Tibial artery (tissue), 4 donors: ENCODE measurements around the gene PRPF19.
A peak's percentile ranks its signal among the peaks of the same experiment; 100 is the strongest.

Experiments used
- DNase-seq, 2 donors: peaks; one replicate each; pipeline ENCODE4 v3.0.0-alpha.2; 2019
- H3K27ac ChIP-seq, 2 donors: fragments of 200-600 bp; sonication (generic) in 1 of 2; 1 replicate in 1 of 2; 2 replicates in 1 of 2; pipeline ENCODE4 v1.5.1; 2018 to 2019; ENCODE audit warnings: mild to moderate bottlenecking in 1 of 2
- H3K27me3 ChIP-seq, 2 donors: fragments of 200-600 bp; sonication (generic) in 1 of 2; one replicate each; pipeline versions ENCODE4 v1.5.1 to v1.6.0; 2016 to 2019
- H3K36me3 ChIP-seq, 3 donors: fragments of 200-600 bp; sonication (generic) in 2 of 3; one replicate each; pipeline ENCODE4 v1.5.1; 2016 to 2019; ENCODE audit warnings: mild to moderate bottlenecking in 2 of 3
- H3K4me1 ChIP-seq, 4 donors: fragments of 200-600 bp; sonication (generic) in 2 of 4; 1 replicate in 3 of 4; 2 replicates in 1 of 4; pipeline ENCODE4 v1.5.1; 2016 to 2019
- H3K4me3 ChIP-seq, 2 donors: fragments of 200-600 bp; sonication (generic) in 1 of 2; 1 replicate in 1 of 2; 2 replicates in 1 of 2; pipeline ENCODE4 v1.5.1; 2018 to 2019; ENCODE audit warnings: mild to moderate bottlenecking in 2 of 2
- H3K9me3 ChIP-seq, 3 donors: fragments of 200-600 bp; sonication (generic) in 1 of 3; one replicate each; pipeline ENCODE4 v1.5.1; 2016 to 2019
- CTCF ChIP-seq, 2 experiments: fragments of 200-600 bp in 1 of 2; fragments of 450-650 bp in 1 of 2; IDR thresholded peaks; one replicate each; pipeline ENCODE4 v1.5.1; 2017 to 2019; ENCODE audit warnings: antibody characterized with exemption in 2 of 2, mild to moderate bottlenecking in 1 of 2, moderate library complexity in 1 of 2
- intact Hi-C: fragments of 100-400 bp; cut with DNase I; formaldehyde crosslinking; loops from one replicate; pipeline ENCODE4 v1.15.0; 2023; ENCODE audit warnings: low total_unique reads

Gene PRPF19

DNA sequence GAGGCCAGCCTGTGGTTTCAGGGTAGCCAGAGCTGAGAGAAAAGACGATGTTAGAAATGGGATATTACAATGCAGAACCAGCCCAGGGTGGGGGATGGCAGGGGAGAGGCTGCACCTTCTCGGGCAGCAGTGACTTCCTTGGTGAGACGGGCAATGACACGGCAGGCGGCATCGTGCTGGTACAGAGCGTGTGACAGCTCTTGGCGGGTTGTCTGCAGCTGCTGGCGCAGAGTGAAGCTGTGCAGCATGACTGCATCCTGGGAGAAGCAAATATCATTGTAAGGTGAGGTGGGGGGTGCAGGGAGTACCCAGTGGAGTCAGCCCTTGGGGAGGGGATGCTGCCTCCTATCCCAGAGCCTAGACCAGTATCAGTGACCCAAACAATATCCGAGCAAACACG, 3.8 kb downstream of the PRPF19 start:
- H3K9me3 ChIP-seq, result no peaks in the 10 kb centered on the region
- intact Hi-C loops, result no loop called here
- peaks cover 0 to 27% (median 18%) of the 10 kb centered on the region in 4 donors for H3K4me1 ChIP-seq
- H3K36me3 ChIP-seq, result peaks cover 42 to 60% (median 56%) of the 10 kb centered on the region in 3 donors
- DNase-seq, result no peak
- H3K27me3 ChIP-seq, result no peaks in the 10 kb centered on the region
- TF ChIP-seq CTCF (IDR thresholded peaks at IDR 0.05), result no peak
- no peak overlapping the region for H3K27ac ChIP-seq
- H3K4me3 ChIP-seq, result no peak overlapping the region

- no peak overlapping the region for H3K4me3 ChIP-seq
- H3K9me3 ChIP-seq, result no peaks in the 10 kb centered on the region
- TF ChIP-seq CTCF (IDR thresholded peaks at IDR 0.05), result no peak
- no peak for DNase-seq
- peaks cover 60 to 78% (median 74%) of the 10 kb centered on the region in 3 donors for H3K36me3 ChIP-seq
- intact Hi-C loops, result loop anchor here (2.0 kb wide), 1 partner anchor 70 kb away; no protein-coding TSS in a partner anchor
- H3K27me3 ChIP-seq, result no peaks in the 10 kb centered on the region
- peaks cover 0 to 23% (median 16%) of the 10 kb centered on the region in 4 donors for H3K4me1 ChIP-seq
- no peak overlapping the region for H3K27ac ChIP-seq
Measured at GRCh38 chr11:60900673-60901404, 5.5 kb downstream of the PRPF19 start.

DNA sequence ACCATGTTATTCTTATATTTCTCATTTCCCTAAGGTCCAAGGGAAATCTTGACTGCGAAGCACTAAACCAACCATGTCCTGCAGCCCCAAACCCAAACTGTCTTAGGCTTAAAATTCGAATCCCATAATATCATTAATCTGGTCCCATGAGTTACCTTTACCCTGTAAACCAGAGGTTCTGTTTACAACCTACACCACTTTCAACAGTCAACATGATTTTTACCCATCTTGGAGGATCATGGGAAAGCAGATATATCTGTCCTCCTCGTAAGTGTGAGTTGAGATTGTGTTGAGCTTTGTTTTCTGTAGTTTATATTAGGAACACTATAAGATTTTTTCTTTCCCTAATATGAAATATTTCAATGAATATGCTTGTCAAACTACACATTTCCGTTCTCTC, 6.4 kb downstream of the PRPF19 start:
- H3K4me1 ChIP-seq, result peaks cover 0 to 14% (median 9%) of the 10 kb centered on the region in 4 donors
- no peak for DNase-seq
- H3K27ac ChIP-seq, result no peak overlapping the region
- H3K27me3 ChIP-seq, result no peaks in the 10 kb centered on the region
- intact Hi-C loops, result loop anchor here (2.0 kb wide), 1 partner anchor 69 kb away; no protein-coding TSS in a partner anchor
- H3K4me3 ChIP-seq, result no peak overlapping the region
- H3K36me3 ChIP-seq, result peaks cover 64 to 87% (median 82%) of the 10 kb centered on the region in 3 donors
- no peak for TF ChIP-seq CTCF (IDR thresholded peaks at IDR 0.05)
- no peaks in the 10 kb centered on the region for H3K9me3 ChIP-seq

- peak; percentile 74 to 93 for TF ChIP-seq CTCF (IDR thresholded peaks at IDR 0.05)
- DNase-seq, result no peak
- H3K36me3 ChIP-seq, result peaks cover 67 to 94% (median 89%) of the 10 kb centered on the region in 3 donors
- no peak overlapping the region for H3K27ac ChIP-seq
- no peak overlapping the region for H3K4me3 ChIP-seq
- H3K9me3 ChIP-seq, result no peaks in the 10 kb centered on the region
- H3K27me3 ChIP-seq, result no peaks in the 10 kb centered on the region
- H3K4me1 ChIP-seq, result peaks cover 0 to 7% (median 3%) of the 10 kb centered on the region in 4 donors
- intact Hi-C loops, result no loop called here
Measured at GRCh38 chr11:60899046-60899936, 7.1 kb downstream of the PRPF19 start.

DNA sequence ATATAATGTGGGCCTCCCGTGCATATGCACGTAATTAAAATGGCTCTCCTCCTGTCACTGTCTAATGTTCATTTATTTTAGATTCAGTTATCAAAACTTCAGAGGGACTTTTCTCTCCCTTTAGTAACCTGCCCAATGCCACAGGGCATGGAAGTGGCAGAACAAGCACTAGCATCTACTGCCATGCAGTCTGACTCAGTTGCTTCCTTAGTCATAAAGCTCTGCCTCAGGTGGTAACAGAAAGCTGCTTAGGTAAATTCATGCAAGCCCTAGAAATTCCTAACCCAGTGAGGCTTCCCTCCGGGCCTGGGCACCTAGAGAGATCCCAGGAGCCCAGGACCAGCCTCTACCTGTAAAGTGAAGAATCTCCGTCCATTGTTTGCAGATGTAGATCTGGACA, 8.9 kb downstream of the PRPF19 start:
- Histone ChIP-seq H3K36me3 (peaks cover 78 to 98% (median 94%) of the 10 kb centered on the region in 3 donors), H3K4me1 (peaks cover 0 to 2% (median 0%) of the 10 kb centered on the region in 4 donors), H3K4me3 (no peak overlapping the region), H3K9me3 (no peaks in the 10 kb centered on the region), H3K27ac (no peak overlapping the region), H3K27me3 (no peaks in the 10 kb centered on the region)
- TF ChIP-seq CTCF (IDR thresholded peaks at IDR 0.05), result no peak
- intact Hi-C loops, result no loop called here
- DNase-seq, result no peak
